GM12874 (cell line): Measurements from ENCODE around the gene ARSJ.

Source experiments
- CTCF ChIP-seq: IDR thresholded peaks from 2 replicates; pipeline ENCODE4 v1.5.1; 2011; ENCODE audit warnings: low read depth, mild to moderate bottlenecking, control low read depth, low read length, moderate library complexity; ENCODE audit not compliant: insufficient read depth

ARSJ gene

GRCh38 chr4:113997206-113997605 is 17.8 kb upstream of the ARSJ start:
- TF ChIP-seq CTCF, result no peak

GRCh38 chr4:113996599-113997177 is 17.2 kb upstream of the ARSJ start:
- TF ChIP-seq CTCF, result no peak

- no peak for TF ChIP-seq CTCF
Observed at GRCh38 chr4:113993887-113994286, 14.4 kb upstream of the ARSJ start.

- TF ChIP-seq CTCF, result no peak
Observed at GRCh38 chr4:113990886-113991285, 11.4 kb upstream of the ARSJ start.

GRCh38 chr4:113987382-113987941 is 8.0 kb upstream of the ARSJ start:
- TF ChIP-seq CTCF, result no peak

GRCh38 chr4:113982181-113982580 is 2.7 kb upstream of the ARSJ start:
- TF ChIP-seq CTCF, result no peak

GRCh38 chr4:113981591-113981990 is 2.1 kb upstream of the ARSJ start:
- TF ChIP-seq CTCF, result no peak
